GM21515 (cell line): ENCODE results near the gene HERC3.

Source experiments
- ATAC-seq: cut with Tn5 transposase; IDR thresholded peaks from one replicate; pipeline ENCODE4 v1.9.1; 2021; ENCODE audit not compliant: unreplicated experiment

HERC3 gene

DNA sequence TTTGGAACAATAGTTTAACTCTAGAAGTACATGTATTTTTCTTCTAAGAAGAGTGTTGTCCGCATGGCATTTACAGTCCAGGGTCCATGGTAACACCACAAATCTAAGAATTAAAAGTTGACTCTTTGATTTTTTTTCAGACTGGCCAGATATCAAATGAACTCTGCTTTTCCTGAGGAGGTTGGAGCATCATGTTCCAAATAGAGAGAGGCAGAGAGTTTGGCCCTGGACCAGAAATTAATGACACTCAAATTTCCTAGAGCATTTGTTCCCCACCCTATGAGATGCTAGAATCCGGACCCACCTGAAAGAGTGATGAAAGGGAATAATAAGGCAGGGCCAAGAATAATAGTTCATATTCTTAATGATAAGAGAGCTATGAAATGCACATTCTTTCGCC is 152.3 kb downstream of the HERC3 start:
- no peak for ATAC-seq

DNA sequence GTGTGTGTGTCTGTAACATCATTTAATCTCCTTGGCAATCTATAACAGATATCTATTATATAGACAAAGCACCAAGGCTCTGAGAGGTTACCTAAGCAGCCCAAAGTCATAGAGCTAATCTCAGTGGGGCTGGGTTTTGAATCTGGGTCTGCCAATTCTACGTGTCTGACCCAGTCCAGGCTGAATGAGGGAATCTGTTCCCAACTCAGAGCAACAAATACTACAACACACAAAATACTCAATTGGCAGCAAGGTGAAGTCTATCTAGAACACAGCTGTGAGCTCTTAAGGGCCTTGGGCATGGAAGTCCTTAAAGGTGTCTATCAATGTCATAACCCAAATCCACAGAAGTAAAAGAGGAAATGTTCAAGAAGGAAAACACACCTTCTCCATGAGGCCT is 152.9 kb downstream of the HERC3 start:
- no peak for ATAC-seq

DNA sequence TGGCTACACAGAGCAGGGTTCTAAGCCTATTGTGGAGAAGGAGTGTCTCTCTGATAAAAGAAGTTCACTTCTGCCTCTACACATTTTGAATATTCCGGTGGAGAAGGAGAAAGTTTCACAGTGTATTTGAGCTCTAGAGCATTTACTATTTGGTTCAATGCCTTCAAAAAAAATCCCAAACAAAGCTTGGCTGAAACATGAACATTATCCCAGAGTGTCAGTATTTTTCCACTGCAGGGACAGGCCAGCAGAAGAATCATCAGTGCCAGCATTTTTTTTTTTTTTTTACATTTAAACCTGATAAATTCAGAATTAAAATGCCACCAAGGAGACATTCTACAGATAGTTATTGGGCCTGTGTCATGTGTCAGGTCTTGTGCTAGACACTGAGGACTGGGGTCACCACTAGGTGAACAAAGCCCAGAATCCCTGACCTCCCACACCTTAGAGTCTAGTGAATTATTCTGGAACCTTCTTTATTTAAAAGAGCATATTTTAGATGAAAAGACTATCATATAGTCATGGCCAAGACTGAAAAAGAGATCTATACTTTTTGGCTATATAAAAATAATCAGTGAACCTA is 153.4 kb downstream of the HERC3 start:
- ATAC-seq, result no peak

DNA sequence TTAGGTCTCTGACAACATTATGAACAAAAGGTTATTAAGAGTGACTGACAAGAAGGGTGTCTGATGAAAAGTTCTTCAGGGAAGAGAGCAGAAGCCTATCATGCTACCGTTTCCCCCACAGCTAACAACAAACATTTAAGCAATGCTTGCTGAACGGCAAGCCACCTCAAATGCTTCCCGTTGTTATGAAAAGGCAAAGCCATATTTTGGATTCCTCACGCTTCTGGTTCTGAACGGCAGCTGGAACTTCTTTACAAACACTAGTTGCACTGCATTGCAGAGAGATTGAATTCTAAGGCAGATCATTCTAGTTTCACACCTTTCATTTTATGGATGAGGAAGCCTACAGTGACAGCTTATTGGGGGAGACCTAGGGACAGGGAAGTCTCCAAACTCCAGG is 153.9 kb downstream of the HERC3 start:
- no peak for ATAC-seq

DNA sequence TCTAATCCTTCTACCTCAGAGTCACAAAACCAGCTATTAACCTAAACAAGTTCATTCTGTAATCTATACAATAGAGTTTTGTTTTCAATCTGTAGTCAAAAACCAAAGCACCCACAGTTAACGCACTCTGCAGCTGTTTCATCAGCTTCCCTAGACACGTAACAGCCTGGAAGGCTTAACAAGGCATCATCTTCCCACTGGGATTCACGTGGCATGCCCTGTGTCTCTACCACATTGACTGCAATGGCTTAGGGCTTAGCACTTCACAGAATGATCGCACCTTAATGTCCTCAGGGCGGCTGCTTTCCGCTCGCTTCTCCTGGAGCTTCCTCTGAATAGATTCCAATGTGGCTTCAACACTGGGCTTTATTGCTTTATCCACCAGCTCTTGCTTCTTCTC is 155.1 kb downstream of the HERC3 start:
- ATAC-seq, result no peak

DNA sequence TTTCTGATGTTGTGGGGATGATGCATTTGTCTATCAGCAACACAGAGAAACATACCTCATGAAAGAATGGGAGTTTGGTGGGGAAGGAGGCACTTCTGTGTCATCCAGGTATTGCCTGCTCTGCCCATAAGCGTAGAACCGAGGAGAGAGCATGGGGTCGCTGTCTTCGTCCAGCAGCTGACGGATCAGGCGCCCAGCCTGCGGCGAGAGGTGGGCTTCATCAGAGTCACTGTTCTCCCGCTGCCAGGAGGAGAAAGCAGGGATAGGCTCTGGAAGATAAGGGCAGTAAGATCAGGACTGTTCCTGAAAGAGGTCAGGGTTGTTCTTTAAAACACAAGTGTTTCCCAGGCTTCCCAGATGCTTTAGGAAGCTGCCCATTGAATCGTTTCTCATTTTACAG is 158.1 kb downstream of the HERC3 start:
- ATAC-seq, result no peak

DNA sequence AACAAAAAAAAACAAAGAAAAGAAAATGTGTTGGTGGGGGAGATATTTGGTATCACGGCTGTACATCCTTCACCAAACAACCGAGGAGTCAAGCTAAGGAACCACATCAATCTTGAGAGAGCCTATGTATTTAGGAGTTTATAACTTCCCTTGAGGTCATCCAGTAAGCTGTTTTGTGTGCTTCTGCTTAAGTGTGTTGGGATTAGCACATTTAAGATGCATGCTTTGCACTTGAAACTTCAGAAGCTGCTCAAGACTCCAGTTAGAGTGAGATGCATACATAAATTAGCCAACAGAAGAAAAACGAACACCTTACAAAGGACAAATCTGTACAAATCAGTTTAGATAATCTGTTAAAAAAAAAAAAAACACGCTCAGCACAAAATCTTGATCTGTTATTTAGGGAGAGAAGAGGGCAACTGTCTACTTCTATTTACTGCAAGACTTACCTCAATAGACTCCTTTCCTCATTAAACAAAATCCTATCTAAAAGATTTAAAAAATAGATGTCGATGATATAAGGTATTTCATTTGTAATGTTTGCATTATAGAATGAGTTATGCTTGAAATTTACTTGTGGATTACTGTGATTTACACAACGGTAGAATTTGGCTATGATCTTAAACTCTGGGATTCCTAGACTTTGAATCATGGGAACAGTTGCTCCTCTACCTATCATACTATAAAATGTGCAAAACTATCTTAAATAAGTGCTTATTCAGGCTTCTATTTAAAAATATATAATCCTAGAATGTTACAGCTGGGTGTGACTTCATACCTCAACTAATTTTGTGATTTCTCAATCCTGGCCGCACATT is 159.2 kb downstream of the HERC3 start:
- no peak for ATAC-seq

DNA sequence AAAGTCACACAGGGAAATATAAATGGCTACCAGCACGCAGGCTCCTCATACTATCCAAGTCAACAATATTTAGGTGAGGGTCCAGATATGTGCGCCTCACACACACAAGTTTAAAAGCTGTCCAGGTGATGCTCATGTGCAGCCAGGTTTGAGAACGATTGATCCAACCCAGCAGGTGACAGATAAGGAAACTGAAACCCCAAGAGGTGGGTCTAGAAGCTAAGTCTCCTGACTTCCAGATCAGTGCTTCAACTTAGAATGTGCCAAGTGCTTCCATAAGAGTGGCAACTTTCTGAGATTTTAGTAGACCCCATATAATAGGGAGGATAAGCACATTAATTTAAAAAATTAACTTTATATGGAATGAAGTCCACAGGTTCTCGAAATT is 159.8 kb downstream of the HERC3 start:
- ATAC-seq, result no peak

DNA sequence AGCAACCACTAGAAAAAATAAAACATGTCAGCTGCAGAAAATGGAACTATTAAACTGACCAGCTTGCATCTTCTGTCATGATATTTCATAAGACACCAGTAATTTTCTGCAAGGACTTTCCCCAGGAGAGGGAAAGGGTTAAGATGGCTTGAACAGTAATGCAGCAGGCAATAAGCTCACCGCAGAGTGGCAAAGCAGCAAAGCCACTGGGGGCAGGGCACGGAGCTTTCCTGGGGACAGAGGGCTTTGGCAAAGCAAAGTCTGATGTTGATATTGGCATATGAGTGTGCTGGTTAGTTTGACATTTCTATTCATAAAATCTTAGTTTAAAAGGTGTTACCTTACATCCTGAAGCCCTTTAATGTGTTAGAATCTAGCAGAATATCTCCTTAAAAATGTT is 160.5 kb downstream of the HERC3 start:
- no peak for ATAC-seq

DNA sequence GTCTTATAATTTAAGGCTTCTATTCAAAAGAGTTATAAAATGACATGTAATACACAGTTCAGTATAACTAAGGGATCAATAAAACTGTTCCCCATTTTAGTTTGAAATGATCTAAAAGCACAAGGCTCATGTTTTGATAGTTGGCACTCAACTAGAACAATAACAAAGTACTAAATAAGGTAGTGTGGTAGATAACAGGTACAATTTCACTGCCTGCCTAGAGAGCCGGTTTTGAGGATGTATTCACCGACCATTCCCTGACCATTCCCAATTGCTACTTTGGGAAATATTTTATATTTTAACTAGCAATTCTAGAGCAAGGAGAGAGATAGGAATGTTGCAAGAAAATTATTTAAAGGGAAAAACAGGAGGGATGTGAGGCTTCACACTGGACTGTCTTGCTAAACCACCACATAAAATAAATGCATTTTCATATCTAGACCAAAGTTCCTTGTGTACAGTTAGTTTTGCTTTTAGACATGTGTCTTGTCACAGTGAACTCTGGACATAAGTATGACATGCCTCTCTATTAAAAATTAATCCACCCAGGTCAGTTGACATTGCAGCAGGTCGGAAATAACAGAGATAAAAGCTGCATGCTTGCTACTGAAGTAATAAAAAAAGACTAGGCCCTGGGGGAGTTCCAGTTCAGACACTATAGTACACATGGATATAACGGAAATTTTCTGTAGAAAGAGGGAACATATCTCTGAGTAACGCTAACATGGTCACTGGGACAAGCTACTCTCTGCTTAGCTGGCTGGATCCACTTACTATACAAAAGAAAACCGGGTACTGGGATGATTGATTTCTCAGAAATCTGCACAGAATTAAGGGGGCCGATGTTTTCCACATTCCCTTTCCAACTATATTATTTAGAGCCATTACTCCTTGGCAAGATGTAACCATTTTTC is 161.6 kb downstream of the HERC3 start:
- ATAC-seq, result no peak

DNA sequence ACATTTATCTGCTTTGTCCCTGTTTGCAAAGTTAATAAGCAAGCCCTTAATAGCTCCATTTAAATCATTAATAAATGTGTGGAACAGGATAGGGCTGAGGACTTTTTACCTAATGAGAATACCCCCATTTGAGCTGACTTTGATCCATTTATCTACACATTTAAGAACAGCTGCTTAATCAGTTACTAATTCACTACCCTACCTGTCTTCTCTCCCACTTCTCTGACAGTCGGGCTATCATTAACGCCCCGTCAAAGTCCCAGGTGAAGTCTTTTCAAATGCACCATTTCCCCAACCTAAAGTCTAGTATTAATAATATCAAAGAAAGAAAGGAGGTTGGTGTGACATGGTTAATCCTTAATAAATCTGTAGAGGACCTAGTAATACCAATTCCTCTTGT is 162.5 kb downstream of the HERC3 start:
- no peak for ATAC-seq

DNA sequence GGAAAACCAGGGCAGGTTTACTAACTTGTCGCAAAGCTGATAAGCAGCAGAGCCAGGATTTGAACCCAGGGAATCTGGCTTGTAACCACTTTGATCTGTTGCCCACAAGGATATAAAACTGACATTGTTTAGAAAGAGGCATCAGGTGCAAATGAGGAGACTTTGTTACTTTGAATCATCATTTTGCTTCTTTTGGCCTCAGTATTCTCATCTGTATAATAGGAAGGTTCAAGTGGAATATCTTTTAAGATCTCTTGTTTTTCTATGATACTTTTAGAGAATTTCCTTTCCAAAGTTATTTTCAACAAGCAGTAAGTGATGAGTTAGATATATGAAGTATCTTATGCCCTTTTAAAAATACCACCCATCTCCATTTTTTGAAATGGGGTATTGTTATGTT is 163.2 kb downstream of the HERC3 start:
- ATAC-seq, result no peak

DNA sequence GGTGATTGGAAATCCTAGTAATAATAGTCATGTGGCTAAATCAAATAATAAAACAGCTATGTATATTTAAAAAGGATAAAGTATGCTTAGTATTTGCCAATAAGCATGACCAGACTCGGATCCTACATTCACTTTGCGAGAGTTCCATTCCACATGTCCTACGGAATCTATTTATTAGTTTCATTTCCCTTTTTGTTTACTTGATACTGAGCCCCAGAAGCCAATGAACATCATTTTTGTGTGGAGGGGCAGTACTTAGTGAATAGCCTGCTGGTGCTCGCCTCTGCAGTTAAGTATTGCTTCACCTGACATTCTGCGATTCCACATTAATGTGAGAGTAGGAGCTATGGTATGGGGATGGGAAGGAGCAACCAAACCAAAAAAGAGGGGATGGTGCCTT is 163.9 kb downstream of the HERC3 start:
- ATAC-seq, result no peak

DNA sequence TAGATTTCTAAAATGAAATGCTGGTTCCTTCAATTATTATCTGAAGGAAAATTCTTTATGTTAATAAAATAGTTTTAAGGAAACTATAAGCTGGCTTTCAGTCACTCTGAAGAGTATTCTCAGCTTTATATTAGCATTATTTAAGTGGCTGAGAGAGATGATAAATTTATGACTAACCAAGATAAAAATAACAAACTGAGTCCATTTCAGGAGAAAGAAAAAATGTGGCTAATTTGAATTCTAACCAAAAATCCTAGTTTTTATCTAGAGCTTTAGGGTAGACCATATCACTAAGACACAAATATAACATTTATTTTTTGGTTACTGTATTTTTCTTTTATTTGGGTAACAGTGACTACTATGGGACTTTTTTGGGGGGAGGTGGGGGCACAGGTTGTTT is 164.8 kb downstream of the HERC3 start:
- ATAC-seq, result no peak

DNA sequence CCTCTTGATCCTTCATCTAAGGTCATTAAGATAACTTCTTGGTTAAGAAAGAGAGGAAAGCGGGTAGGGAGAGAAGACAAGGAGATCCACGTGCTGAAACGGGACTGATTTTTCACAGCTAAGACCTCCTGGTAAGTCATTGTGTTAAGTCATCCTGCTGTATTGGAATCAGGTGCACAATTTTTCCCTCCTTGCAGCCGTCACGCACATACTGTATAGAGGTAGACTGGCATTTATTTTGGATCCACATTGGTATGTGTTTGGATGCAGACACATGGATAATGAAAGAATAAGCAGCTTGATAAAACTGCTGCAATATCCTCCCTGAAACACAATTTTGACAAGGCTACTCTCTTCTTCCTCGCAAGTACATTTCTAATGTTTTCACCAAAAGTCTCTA is 165.5 kb downstream of the HERC3 start:
- ATAC-seq, result no peak
